Measurements from ENCODE around the gene C1orf21.

DNA sequence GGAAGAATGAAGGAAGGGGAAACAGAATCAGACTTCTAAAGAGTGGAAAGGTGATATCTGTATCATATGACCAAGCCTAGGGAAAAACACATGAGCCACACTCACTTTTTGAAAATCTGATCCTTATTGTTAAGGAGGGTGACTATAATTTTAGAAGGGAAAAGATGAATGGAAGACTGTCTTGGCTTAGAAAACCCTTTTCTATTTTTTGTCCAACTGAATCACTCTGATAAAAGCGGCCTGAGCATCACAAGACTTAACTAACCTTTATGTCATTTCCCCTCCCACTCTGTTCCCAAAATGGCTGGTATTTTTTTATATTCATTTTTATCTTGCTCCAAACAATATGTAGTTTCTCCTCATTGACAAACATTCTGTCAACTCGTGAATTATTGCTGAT is 169.8 kb downstream of the C1orf21 start:
- TF ChIP-seq, protein P1, sequence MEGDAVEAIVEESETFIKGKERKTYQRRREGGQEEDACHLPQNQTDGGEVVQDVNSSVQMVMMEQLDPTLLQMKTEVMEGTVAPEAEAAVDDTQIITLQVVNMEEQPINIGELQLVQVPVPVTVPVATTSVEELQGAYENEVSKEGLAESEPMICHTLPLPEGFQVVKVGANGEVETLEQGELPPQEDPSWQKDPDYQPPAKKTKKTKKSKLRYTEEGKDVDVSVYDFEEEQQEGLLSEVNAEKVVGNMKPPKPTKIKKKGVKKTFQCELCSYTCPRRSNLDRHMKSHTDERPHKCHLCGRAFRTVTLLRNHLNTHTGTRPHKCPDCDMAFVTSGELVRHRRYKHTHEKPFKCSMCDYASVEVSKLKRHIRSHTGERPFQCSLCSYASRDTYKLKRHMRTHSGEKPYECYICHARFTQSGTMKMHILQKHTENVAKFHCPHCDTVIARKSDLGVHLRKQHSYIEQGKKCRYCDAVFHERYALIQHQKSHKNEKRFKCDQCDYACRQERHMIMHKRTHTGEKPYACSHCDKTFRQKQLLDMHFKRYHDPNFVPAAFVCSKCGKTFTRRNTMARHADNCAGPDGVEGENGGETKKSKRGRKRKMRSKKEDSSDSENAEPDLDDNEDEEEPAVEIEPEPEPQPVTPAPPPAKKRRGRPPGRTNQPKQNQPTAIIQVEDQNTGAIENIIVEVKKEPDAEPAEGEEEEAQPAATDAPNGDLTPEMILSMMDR (IDR thresholded peaks at IDR 0.05 in 4 of 5, conservative IDR thresholded peaks at IDR 0.05 in 1 of 5): no peak
- no peak for TF ChIP-seq POLR2A (IDR thresholded peaks at IDR 0.05)

All from gastrocnemius medialis (tissue), 4 donors.